Omental fat pad (tissue), 4 donors: ENCODE data around the gene NHLRC4. TPM values are rescaled to one million over a fixed set of nuclear protein-coding genes. Genes with fewer than 3 reads are reported as not detected.

Source experiments
- ATAC-seq: fragments of 150-250 bp; one replicate; pipeline ENCODE4 v1.9.1; 2016; ENCODE audit warnings: mild to moderate bottlenecking, moderate library complexity; ENCODE audit not compliant: low FRiP score
- DNase-seq: peaks from one replicate; pipeline ENCODE4 v3.0.0-alpha.2; 2019; ENCODE audit warnings: low spot score
- CTCF ChIP-seq, 3 donors: fragments of 450-650 bp; IDR thresholded peaks; one replicate each; pipeline ENCODE4 v1.5.1; 2016 to 2017; ENCODE audit warnings: antibody characterized with exemption in 3 of 3, mild to moderate bottlenecking in 3 of 3, moderate library complexity in 2 of 3
- total RNA-seq, 4 donors: library from RNA; depleted of rRNA; stranded (reverse); fragments of >200 nt; gene quantifications; one replicate each; pipeline ENCODE4 v1.1.0, GENCODE V29; 2016

Gene NHLRC4
- total RNA-seq, 4 donors from 2014 or later: 0.24 to 5.5 (median 1.2) TPM

- no peak for TF ChIP-seq CTCF (IDR thresholded peaks at IDR 0.05)
- DNase-seq (no peak), ATAC-seq (no peak)
Measured at GRCh38 chr16:564690-565418, 2.0 kb upstream of the NHLRC4 start.

- ATAC-seq (no peak), DNase-seq (no peak)
- no peak for TF ChIP-seq CTCF (IDR thresholded peaks at IDR 0.05)
Measured at GRCh38 chr16:565419-566330, 1.1 kb upstream of the NHLRC4 start.

- no peak for ATAC-seq
- no peak for TF ChIP-seq CTCF (IDR thresholded peaks at IDR 0.05)
- DNase-seq: no peak
Measured at GRCh38 chr16:567373-568256, 810 bp downstream of the NHLRC4 start.

- no peak for ATAC-seq
- no peak for DNase-seq
- no peak for TF ChIP-seq CTCF (IDR thresholded peaks at IDR 0.05)
Measured at GRCh38 chr16:568401-569258, 1.8 kb downstream of the NHLRC4 start.

GRCh38 chr16:569445-570254 lies 2.8 kb downstream of the NHLRC4 start, which contains the start of gene PIGQ:
TSS of gene PIGQ (plus strand) at chr16:569968. CDS start at chr16:574075, 4,107 bp downstream.
- no peak for TF ChIP-seq CTCF (IDR thresholded peaks at IDR 0.05)
- DNase-seq (peak; percentile 40), ATAC-seq (peak; percentile 70)
